Lung (tissue), 12 donors: ENCODE measurements around the gene PARPBP. TPM values are rescaled to one million over a fixed set of nuclear protein-coding genes. Genes with fewer than 3 reads are reported as not detected.
A peak's percentile ranks its signal among the peaks of the same experiment; 100 is the strongest.
"Not testable (repeated sequence)": the region's sequence is repeated elsewhere in the genome, so short reads cannot be mapped to it uniquely, and the experiment has no call there.

ENCODE experiments used
- ATAC-seq: fragments of 200-7000 bp; cut with Tn5 transposase; one replicate; pipeline ENCODE4 v1.9.1; 2020; ENCODE audit warnings: moderate number of reproducible peaks; ENCODE audit not compliant: insufficient read depth, low FRiP score
- DNase-seq, 3 donors: peaks; one replicate each; pipeline ENCODE4 v3.0.0-alpha.2; 2013 to 2017
- H3K27ac ChIP-seq, 2 donors: one replicate each; pipeline ENCODE4 v1.5.1; 2013; ENCODE audit warnings: mild to moderate bottlenecking in 2 of 2, moderate library complexity in 2 of 2, control low read depth in 1 of 2, inconsistent platforms in 1 of 2, low read depth in 1 of 2, low read length in 1 of 2
- H3K27me3 ChIP-seq, 3 donors: one replicate each; pipeline ENCODE4 v1.5.1; 2013; ENCODE audit warnings: low read length in 2 of 3; ENCODE audit not compliant: control insufficient read depth in 3 of 3, insufficient read depth in 3 of 3
- H3K36me3 ChIP-seq, 4 donors: one replicate each; pipeline ENCODE4 v1.5.1; 2013; ENCODE audit warnings: low read length in 4 of 4, mild to moderate bottlenecking in 1 of 4, moderate library complexity in 1 of 4; ENCODE audit not compliant: control insufficient read depth in 4 of 4, insufficient read depth in 4 of 4
- H3K4me1 ChIP-seq, 5 donors: one replicate each; pipeline ENCODE4 v1.5.1; 2013; ENCODE audit warnings: low read length in 5 of 5, mild to moderate bottlenecking in 2 of 5, moderate library complexity in 1 of 5; ENCODE audit not compliant: control insufficient read depth in 5 of 5, insufficient read depth in 5 of 5
- H3K4me3 ChIP-seq: one replicate; pipeline ENCODE4 v1.5.1; 2013; ENCODE audit warnings: mild to moderate bottlenecking, control low read depth, moderate library complexity
- H3K9ac ChIP-seq, 2 donors: one replicate each; pipeline ENCODE4 v1.5.1; 2013; ENCODE audit warnings: low read length in 2 of 2, control low read depth in 1 of 2; ENCODE audit not compliant: insufficient read depth in 1 of 2
- H3K9me3 ChIP-seq, 4 donors: one replicate each; pipeline ENCODE4 v1.5.1; 2013; ENCODE audit warnings: low read length in 3 of 4, mild to moderate bottlenecking in 1 of 4, moderate library complexity in 1 of 4; ENCODE audit not compliant: control insufficient read depth in 4 of 4, insufficient read depth in 3 of 4
- CTCF ChIP-seq: IDR thresholded peaks from 2 replicates; pipeline ENCODE4 v1.5.1; 2012; ENCODE audit warnings: mild to moderate bottlenecking; ENCODE audit errors: control extremely low read depth, extremely low read depth
- WGBS, 2 donors: extraction: QIAGEN DNeasy Blood & Tissue Kit; methylation state at CpG; one replicate each; pipeline ENCODE4 v1.1.7; 2013; 5-methylcytosine and 5-hydroxymethylcytosine counted together
- polyA plus RNA-seq, 2 donors: library from polyadenylated mRNA; stranded (reverse); fragments of 200-250 nt; gene quantifications; one replicate each; pipeline ENCODE4 v1.2.1, GENCODE V29; 2013
- total RNA-seq, 2 donors: library from RNA; depleted of rRNA in 1 of 2; stranded (reverse); fragments of >200 nt in 1 of 2; gene quantifications; one replicate each; pipeline ENCODE4 v1.2.1, GENCODE V29; 2014 to 2021
- donor health status: control.
- donor health status: control.
- donor health status: Bipolar disorder and iron deficiency.
- donor health status: healthy.
- donor health status: DM: yes; HTN: yes; CAD: no.

The PARPBP gene
- total and polyA plus RNA-seq, 4 donors: 1.2 to 6.1 (median 1.6) TPM

- 67 to 84% methylated on average over 5 of the region's 5 CpGs for WGBS, 2 donors
Observed at GRCh38 chr12:102227954-102228353, 108.0 kb downstream of the PARPBP start.

GRCh38 chr12:102232036-102232435 lies 112.1 kb downstream of the PARPBP start:
- Histone ChIP-seq H3K9ac (no peak overlapping the region), H3K27me3 (no peaks in the 10 kb centered on the region), H3K27ac (no peak overlapping the region), H3K4me1 (peaks cover 0 to 9% (median 0%) of the 10 kb centered on the region in 5 donors), H3K36me3 (no peaks in the 10 kb centered on the region), H3K9me3 (no peaks in the 10 kb centered on the region), H3K4me3 (no peak overlapping the region)
- TF ChIP-seq CTCF: no peak
- no peak for ATAC-seq
- DNase-seq: peak in 2 of 3 donors; percentile 22 to 37

More at GRCh38 chr12:102227954-102228353, 108.0 kb downstream of the PARPBP start:
- no peak overlapping the region for H3K9ac ChIP-seq
- peaks cover 0 to 9% (median 0%) of the 10 kb centered on the region in 5 donors for H3K4me1 ChIP-seq
- no peak for DNase-seq
- no peak overlapping the region for H3K27ac ChIP-seq
- ATAC-seq: no peak
- no peaks in the 10 kb centered on the region for H3K36me3 ChIP-seq
- no peak for TF ChIP-seq CTCF
- no peak overlapping the region for H3K4me3 ChIP-seq
- H3K9me3 ChIP-seq: no peaks in the 10 kb centered on the region
- no peaks in the 10 kb centered on the region for H3K27me3 ChIP-seq

- ATAC-seq (no peak), DNase-seq (peak in 2 of 3 donors; percentile 19 to 44)
- no peak overlapping the region for H3K4me3 ChIP-seq
- H3K36me3 ChIP-seq: no peaks in the 10 kb centered on the region
- no peak overlapping the region for H3K27ac ChIP-seq
- WGBS, 2 donors: 71 to 76% methylated on average over 1 of the region's 1 CpG
- no peaks in the 10 kb centered on the region for H3K27me3 ChIP-seq
- no peak overlapping the region for H3K9ac ChIP-seq
- no peaks in the 10 kb centered on the region for H3K9me3 ChIP-seq
- no peak for TF ChIP-seq CTCF
- H3K4me1 ChIP-seq: peaks cover 0 to 9% (median 0%) of the 10 kb centered on the region in 5 donors
Observed at GRCh38 chr12:102232446-102232845, 112.5 kb downstream of the PARPBP start.

GRCh38 chr12:102234599-102234998 lies 114.6 kb downstream of the PARPBP start:
- ATAC-seq (no peak), DNase-seq (no peak)
- Histone ChIP-seq H3K27me3 (no peaks in the 10 kb centered on the region), H3K36me3 (no peaks in the 10 kb centered on the region), H3K4me3 (no peak overlapping the region), H3K9me3 (no peaks in the 10 kb centered on the region), H3K27ac (no peak overlapping the region), H3K4me1 (peaks cover 0 to 9% (median 0%) of the 10 kb centered on the region in 5 donors), H3K9ac (no peak overlapping the region)
- 78 to 83% methylated on average over 2 of the region's 2 CpGs for WGBS, 2 donors
- TF ChIP-seq CTCF: no peak

- H3K9ac ChIP-seq: not testable (repeated sequence)
Observed at GRCh38 chr12:102240859-102241258, 120.9 kb downstream of the PARPBP start.

More at GRCh38 chr12:102240859-102241258, 120.9 kb downstream of the PARPBP start:
- DNase-seq, H3K4me1 ChIP-seq, ATAC-seq, H3K4me3 ChIP-seq, H3K27ac ChIP-seq, H3K27me3 ChIP-seq, H3K9me3 ChIP-seq, H3K36me3 ChIP-seq: not testable (repeated sequence)
- WGBS, 2 donors: 95 to 96% methylated on average over 2 of the region's 2 CpGs
